Lower lobe of right lung (tissue), 2 donors: Measurements from ENCODE around the gene CCNI2. TPM values are rescaled to one million over a fixed set of nuclear protein-coding genes. Genes with fewer than 3 reads are reported as not detected.

Experiments used
- ATAC-seq, 2 donors: fragments of 200-7000 bp; cut with Tn5 transposase; one replicate each; pipeline ENCODE4 v1.9.1; 2020 to 2022; ENCODE audit warnings: mild to moderate bottlenecking in 2 of 2, moderate library complexity in 2 of 2
- DNase-seq: peaks from one replicate; pipeline ENCODE4 v3.0.0-alpha.2; 2020
- H3K27ac ChIP-seq: fragments of 200-600 bp; one replicate; pipeline ENCODE4 v1.8.0; 2022
- H3K27me3 ChIP-seq: fragments of 200-600 bp; one replicate; pipeline ENCODE4 v1.8.0; 2022; ENCODE audit warnings: low read depth
- H3K36me3 ChIP-seq: fragments of 200-600 bp; one replicate; pipeline ENCODE4 v1.8.0; 2022; ENCODE audit warnings: mild to moderate bottlenecking
- H3K4me1 ChIP-seq: fragments of 200-600 bp; one replicate; pipeline ENCODE4 v1.8.0; 2022
- H3K4me3 ChIP-seq: fragments of 200-600 bp; one replicate; pipeline ENCODE4 v1.8.0; 2022; ENCODE audit warnings: mild to moderate bottlenecking
- H3K9me3 ChIP-seq: fragments of 200-600 bp; one replicate; pipeline ENCODE4 v1.8.0; 2022
- intact Hi-C: fragments of 100-400 bp; cut with DNase I; formaldehyde crosslinking; loops from one replicate; pipeline ENCODE4 v1.11.0; 2022
- total RNA-seq: library from RNA; stranded (reverse); fragmentation: NEBNext Ultra II Directional; extraction: Animal tissue kit (Norgen Biotek cat#: 25700); gene quantifications from one replicate; pipeline ENCODE4 v1.2.1, GENCODE V29; 2021
- TF ChIP-seq, protein P1 (sequence below): fragments of 200-600 bp; IDR thresholded peaks from one replicate; pipeline ENCODE4 v1.8.0; 2022; ENCODE audit warnings: antibody characterized with exemption, mild to moderate bottlenecking
- donor health status: DM: no; HTN: yes; CAD: no; lungs with severe emphysema.

The CCNI2 gene
- total RNA-seq, 1 donor from 2014 or later: 1.1 TPM

GRCh38 chr5:132751444-132751843, 4.2 kb downstream of the CCNI2 start:
- Histone ChIP-seq H3K36me3 (peaks cover 8% of the 10 kb centered on the region), H3K27ac (no peak overlapping the region), H3K4me3 (no peak overlapping the region), H3K27me3 (peaks cover 11% of the 10 kb centered on the region), H3K4me1 (peaks cover 9% of the 10 kb centered on the region), H3K9me3 (no peaks in the 10 kb centered on the region)
- TF ChIP-seq, protein P1, sequence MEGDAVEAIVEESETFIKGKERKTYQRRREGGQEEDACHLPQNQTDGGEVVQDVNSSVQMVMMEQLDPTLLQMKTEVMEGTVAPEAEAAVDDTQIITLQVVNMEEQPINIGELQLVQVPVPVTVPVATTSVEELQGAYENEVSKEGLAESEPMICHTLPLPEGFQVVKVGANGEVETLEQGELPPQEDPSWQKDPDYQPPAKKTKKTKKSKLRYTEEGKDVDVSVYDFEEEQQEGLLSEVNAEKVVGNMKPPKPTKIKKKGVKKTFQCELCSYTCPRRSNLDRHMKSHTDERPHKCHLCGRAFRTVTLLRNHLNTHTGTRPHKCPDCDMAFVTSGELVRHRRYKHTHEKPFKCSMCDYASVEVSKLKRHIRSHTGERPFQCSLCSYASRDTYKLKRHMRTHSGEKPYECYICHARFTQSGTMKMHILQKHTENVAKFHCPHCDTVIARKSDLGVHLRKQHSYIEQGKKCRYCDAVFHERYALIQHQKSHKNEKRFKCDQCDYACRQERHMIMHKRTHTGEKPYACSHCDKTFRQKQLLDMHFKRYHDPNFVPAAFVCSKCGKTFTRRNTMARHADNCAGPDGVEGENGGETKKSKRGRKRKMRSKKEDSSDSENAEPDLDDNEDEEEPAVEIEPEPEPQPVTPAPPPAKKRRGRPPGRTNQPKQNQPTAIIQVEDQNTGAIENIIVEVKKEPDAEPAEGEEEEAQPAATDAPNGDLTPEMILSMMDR: no peak
- ATAC-seq (no peak), DNase-seq (no peak)
- intact Hi-C loops: no loop called here

GRCh38 chr5:132751971-132752580, 4.8 kb downstream of the CCNI2 start:
- Histone ChIP-seq H3K4me3 (no peak overlapping the region), H3K36me3 (peaks cover 8% of the 10 kb centered on the region), H3K9me3 (no peaks in the 10 kb centered on the region), H3K4me1 (peaks cover 6% of the 10 kb centered on the region), H3K27me3 (peaks cover 8% of the 10 kb centered on the region), H3K27ac (no peak overlapping the region)
- no peak for DNase-seq
- ATAC-seq: no peak
- TF ChIP-seq, protein P1: no peak
- intact Hi-C loops: no loop called here

DNA sequence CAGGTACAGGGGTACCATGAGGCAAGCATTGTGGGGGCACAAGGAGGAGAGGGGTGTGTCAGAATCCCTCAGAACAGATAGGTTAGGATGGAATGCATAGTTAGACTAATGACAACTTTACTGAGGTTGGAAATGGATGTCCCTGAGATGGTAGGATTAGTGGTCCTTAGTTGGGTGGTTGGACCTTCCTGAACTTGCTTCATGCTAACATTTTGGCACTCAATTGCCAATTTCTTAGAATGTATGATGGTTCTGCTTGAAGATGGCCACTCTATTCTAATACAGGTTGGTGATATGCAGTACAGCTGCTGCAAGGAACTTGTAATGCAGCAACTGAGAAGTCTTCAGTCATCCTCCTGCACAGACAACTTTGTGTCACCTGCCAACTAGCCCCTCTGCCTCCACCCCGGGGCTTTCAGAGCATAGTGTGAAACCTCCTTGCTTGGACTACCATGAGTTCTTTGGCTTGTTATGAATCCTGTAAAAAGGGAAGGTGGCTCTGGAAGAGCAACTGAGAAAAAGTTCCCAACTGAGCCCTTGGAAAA, 5.4 kb downstream of the CCNI2 start:
- Histone ChIP-seq H3K36me3 (peaks cover 13% of the 10 kb centered on the region), H3K27me3 (peaks cover 2% of the 10 kb centered on the region), H3K27ac (no peak overlapping the region), H3K4me3 (no peak overlapping the region), H3K9me3 (no peaks in the 10 kb centered on the region), H3K4me1 (peaks cover under 1% of the 10 kb centered on the region)
- TF ChIP-seq, protein P1: no peak
- intact Hi-C loops: no loop called here
- no peak for ATAC-seq
- DNase-seq: no peak

DNA sequence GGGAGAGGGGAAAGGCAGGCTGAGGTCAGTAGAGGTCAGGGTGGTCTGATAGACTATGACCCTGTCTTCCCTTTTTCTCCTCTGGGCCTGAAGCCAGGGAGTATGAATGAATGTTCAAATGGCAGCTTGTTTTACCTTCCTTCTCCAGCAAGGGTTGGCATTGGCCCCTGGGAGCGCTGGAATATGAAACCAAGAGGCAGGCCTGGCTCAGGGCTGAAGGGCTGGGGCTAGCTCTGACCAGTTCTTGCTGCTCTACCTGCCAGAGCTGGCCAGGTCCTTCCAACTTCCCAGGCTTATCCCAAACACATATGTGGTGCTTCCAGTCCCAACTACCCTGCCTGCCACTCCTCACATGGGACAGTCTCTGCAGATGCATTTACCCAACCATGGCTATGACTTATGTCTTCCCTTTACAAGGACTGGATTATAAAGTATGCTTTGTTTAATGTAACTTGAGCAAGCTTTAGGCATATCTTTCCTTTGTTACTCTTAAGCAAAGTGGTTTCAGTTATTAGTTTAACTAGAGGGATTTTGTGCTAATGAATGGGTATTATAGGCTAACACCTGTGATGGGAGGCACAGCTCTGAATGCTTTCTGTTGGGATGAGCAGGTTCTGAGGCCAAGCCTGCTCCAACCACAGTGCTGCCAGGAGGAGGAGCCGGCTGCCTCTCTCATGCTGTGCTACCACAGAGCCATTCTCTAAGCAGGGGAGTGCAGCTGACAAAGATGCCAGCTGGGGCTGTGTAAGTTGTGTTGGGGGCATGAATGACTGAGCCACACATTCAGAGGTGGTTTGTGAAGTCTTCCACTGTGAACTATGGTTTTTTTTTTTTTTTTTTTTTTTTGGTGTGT, 6.1 kb downstream of the CCNI2 start:
- no peak overlapping the region for H3K4me3 ChIP-seq
- H3K27ac ChIP-seq: no peak overlapping the region
- H3K27me3 ChIP-seq: no peaks in the 10 kb centered on the region
- no peaks in the 10 kb centered on the region for H3K9me3 ChIP-seq
- peaks cover 20% of the 10 kb centered on the region for H3K36me3 ChIP-seq
- no peaks in the 10 kb centered on the region for H3K4me1 ChIP-seq
- TF ChIP-seq, protein P1: no peak
- ATAC-seq (peak in 1 of 2 donors; percentile 23), DNase-seq (no peak)
- intact Hi-C loops: no loop called here

DNA sequence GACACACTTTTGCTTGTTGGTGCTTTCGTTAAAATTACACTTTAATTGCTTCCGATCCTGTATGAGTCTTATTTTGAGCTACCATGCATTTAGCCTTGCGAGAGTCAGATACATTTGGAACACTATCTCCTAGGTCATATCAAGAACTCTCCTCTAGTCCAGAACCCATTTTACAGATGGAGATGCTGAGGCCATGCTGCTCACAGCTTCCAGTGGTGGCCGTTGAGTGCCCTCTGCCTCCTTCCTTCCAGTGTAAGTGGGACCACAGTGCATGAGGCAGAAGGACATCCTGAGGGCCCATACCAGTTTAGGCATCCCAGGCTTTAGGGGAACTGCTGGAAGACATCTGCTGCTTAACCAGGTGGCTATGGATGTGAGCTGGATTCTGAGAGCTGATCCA, 6.9 kb downstream of the CCNI2 start:
- ATAC-seq (no peak), DNase-seq (no peak)
- no peaks in the 10 kb centered on the region for H3K9me3 ChIP-seq
- TF ChIP-seq, protein P1: no peak
- no peaks in the 10 kb centered on the region for H3K27me3 ChIP-seq
- H3K4me3 ChIP-seq: no peak overlapping the region
- no peaks in the 10 kb centered on the region for H3K4me1 ChIP-seq
- intact Hi-C loops: no loop called here
- H3K36me3 ChIP-seq: peaks cover 27% of the 10 kb centered on the region
- no peak overlapping the region for H3K27ac ChIP-seq
